HEK293T (cell line): ENCODE data around the gene SPATA25.

Source experiments
- FOXM1 ChIP-seq: fragments of 450-650 bp; IDR thresholded peaks from 2 replicates; pipeline ENCODE4 v1.6.1; 2017; ENCODE audit warnings: mild to moderate bottlenecking, borderline replicate concordance
- SP1 ChIP-seq: fragments of 450-650 bp; IDR thresholded peaks from 2 replicates; pipeline ENCODE4 v1.6.1; 2017
- SUZ12 ChIP-seq: fragments of 450-650 bp; IDR thresholded peaks from 2 replicates; pipeline ENCODE4 v1.6.1; 2016; ENCODE audit warnings: mild to moderate bottlenecking
- TARDBP ChIP-seq: fragments of 450-650 bp; IDR thresholded peaks from 2 replicates; pipeline ENCODE4 v1.6.1; 2016

DNA sequence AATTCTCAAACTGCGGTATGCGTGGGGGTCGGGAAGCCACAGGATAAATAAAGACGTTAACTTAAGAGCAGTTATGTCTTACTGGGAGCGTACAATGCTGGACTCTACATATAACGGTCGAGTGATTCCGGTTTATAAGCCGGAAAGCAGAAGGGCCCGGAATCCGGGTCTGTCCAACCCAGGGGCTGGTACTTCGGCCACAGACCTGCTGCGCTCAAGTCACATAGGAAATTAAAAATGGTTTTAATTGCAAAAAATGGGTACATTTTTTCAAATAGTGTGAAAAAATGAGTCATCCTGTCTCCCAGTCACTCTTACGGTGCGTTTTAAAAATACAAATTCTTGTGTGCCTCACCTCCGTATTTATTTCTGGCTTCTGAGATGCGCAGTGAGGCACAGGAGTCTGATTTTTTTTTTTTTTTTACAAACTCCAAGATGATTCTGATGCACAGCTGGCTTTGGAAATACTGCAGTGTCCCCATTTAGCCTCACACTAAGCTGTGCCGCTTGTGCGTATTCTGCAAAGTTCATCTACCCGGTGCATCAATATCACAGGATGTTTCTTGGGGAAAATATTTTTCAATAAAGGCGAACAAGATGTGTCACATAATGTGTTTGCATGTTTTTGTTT is 48.1 kb upstream of the SPATA25 start:
- TF ChIP-seq TARDBP, result no peak
- no peak for TF ChIP-seq FOXM1
- no peak for TF ChIP-seq SP1
- no peak for TF ChIP-seq SUZ12
